Measurements from ENCODE around the gene TOMM7.

- no peak for TF ChIP-seq CTCF (IDR thresholded peaks at IDR 0.05)
- TF ChIP-seq EP300 (IDR thresholded peaks at IDR 0.05), result no peak
These were observed 28.5 kb upstream of the TOMM7 start for GRCh38 chr7:22851145-22851544.
